H9 (cell line): ENCODE measurements around the gene UFM1. TPM values are rescaled to one million over a fixed set of nuclear protein-coding genes. Genes with fewer than 3 reads are reported as not detected.

Experiments
- DNase-seq: peaks from one replicate; pipeline ENCODE4 v3.0.0-alpha.2; 2017
- H2AFZ ChIP-seq: one replicate; pipeline ENCODE4 v1.6.1; 2013; ENCODE audit warnings: mild to moderate bottlenecking, low read length, control low read depth, moderate library complexity
- H2AK5ac ChIP-seq: 2 replicates; pipeline ENCODE4 v1.6.1; 2013; ENCODE audit warnings: low read length, control low read depth, mixed read lengths; ENCODE audit not compliant: insufficient read length
- H2BK120ac ChIP-seq: one replicate; pipeline ENCODE4 v1.6.1; 2013; ENCODE audit warnings: low read depth, mild to moderate bottlenecking, low read length, control low read depth, inconsistent platforms; ENCODE audit not compliant: poor library complexity, severe bottlenecking
- H2BK12ac ChIP-seq: 2 replicates; pipeline ENCODE4 v1.6.1; 2013; ENCODE audit warnings: low read length, control low read depth, mixed read lengths, low read depth; ENCODE audit not compliant: insufficient read length
- H2BK15ac ChIP-seq: 2 replicates; pipeline ENCODE4 v1.6.1; 2013; ENCODE audit warnings: low read depth, low read length, control low read depth
- H2BK20ac ChIP-seq: one replicate; pipeline ENCODE4 v1.6.1; 2013; ENCODE audit warnings: low read depth, mild to moderate bottlenecking, low read length, control low read depth, inconsistent platforms; ENCODE audit not compliant: poor library complexity, severe bottlenecking
- H2BK5ac ChIP-seq: 2 replicates; pipeline ENCODE4 v1.6.1; 2013; ENCODE audit warnings: low read length, control low read depth, mixed read lengths; ENCODE audit not compliant: insufficient read length
- H3K14ac ChIP-seq: 2 replicates; pipeline ENCODE4 v1.6.1; 2013; ENCODE audit warnings: low read length, control low read depth; ENCODE audit not compliant: insufficient read depth
- H3K18ac ChIP-seq: 2 replicates; pipeline ENCODE4 v1.6.1; 2013; ENCODE audit warnings: low read depth, mild to moderate bottlenecking, mixed read lengths, low read length, control low read depth; ENCODE audit not compliant: insufficient read length
- H3K23ac ChIP-seq: 2 replicates; pipeline ENCODE4 v1.6.1; 2013; ENCODE audit warnings: low read length, control low read depth, mixed read lengths, low read depth; ENCODE audit not compliant: insufficient read length
- H3K23me2 ChIP-seq: 2 replicates; pipeline ENCODE4 v1.6.1; 2013; ENCODE audit warnings: low read depth, mild to moderate bottlenecking, mixed read lengths, low read length, control low read depth; ENCODE audit not compliant: insufficient read length, poor library complexity, severe bottlenecking
- H3K27ac ChIP-seq: 2 replicates; pipeline ENCODE4 v1.5.1; 2013; ENCODE audit warnings: low read length, control low read depth, mixed read lengths, low read depth; ENCODE audit not compliant: insufficient read length
- H3K27me3 ChIP-seq: 2 replicates; pipeline ENCODE4 v1.6.1; 2013; ENCODE audit warnings: low read length, control low read depth, inconsistent platforms; ENCODE audit not compliant: insufficient read depth
- H3K4ac ChIP-seq: 2 replicates; pipeline ENCODE4 v1.6.1; 2013; ENCODE audit warnings: low read depth, mild to moderate bottlenecking, control low read depth, inconsistent platforms, low read length, moderate library complexity
- H3K4me1 ChIP-seq: 2 replicates; pipeline ENCODE4 v1.6.1; 2013; ENCODE audit warnings: low read length, control low read depth, inconsistent platforms; ENCODE audit not compliant: insufficient read depth
- H3K4me2 ChIP-seq: 2 replicates; pipeline ENCODE4 v1.6.1; 2013; ENCODE audit warnings: low read length, control low read depth, mixed read lengths; ENCODE audit not compliant: insufficient read length, insufficient read depth
- H3K56ac ChIP-seq: 2 replicates; pipeline ENCODE4 v1.6.1; 2013; ENCODE audit warnings: low read depth, mild to moderate bottlenecking, mixed read lengths, low read length, control low read depth; ENCODE audit not compliant: insufficient read length
- H3K79me1 ChIP-seq: 2 replicates; pipeline ENCODE4 v1.6.1; 2013; ENCODE audit warnings: low read depth, mild to moderate bottlenecking, moderate library complexity, low read length, control low read depth, inconsistent platforms; ENCODE audit not compliant: insufficient read depth, poor library complexity, severe bottlenecking
- H3K79me2 ChIP-seq: 2 replicates; pipeline ENCODE4 v1.6.1; 2013; ENCODE audit warnings: low read length, control low read depth, inconsistent platforms; ENCODE audit not compliant: insufficient read depth
- H3K9ac ChIP-seq: 2 replicates; pipeline ENCODE4 v1.6.1; 2013; ENCODE audit warnings: low read length, control low read depth, mixed read lengths; ENCODE audit not compliant: insufficient read length; ENCODE audit errors: extremely low read depth
- H3K9me3 ChIP-seq: one replicate; pipeline ENCODE4 v1.6.1; 2013; ENCODE audit warnings: low read depth, low read length, inconsistent platforms; ENCODE audit not compliant: control insufficient read depth
- H3T11ph ChIP-seq: one replicate; pipeline ENCODE4 v1.6.1; 2013; ENCODE audit warnings: mild to moderate bottlenecking, low read length, control low read depth, inconsistent platforms
- H4K20me1 ChIP-seq: one replicate; pipeline ENCODE4 v1.6.1; 2013; ENCODE audit not compliant: control insufficient read depth, insufficient read length, insufficient read depth
- H4K5ac ChIP-seq: 2 replicates; pipeline ENCODE4 v1.6.1; 2013; ENCODE audit warnings: low read depth, mild to moderate bottlenecking, mixed read lengths, low read length, control low read depth; ENCODE audit not compliant: insufficient read length
- H4K8ac ChIP-seq: replicated peaks from 2 replicates; pipeline ENCODE4 v1.6.1; 2013; ENCODE audit warnings: low read length, control low read depth, mixed read lengths, low read depth; ENCODE audit not compliant: insufficient read length
- H4K91ac ChIP-seq: 2 replicates; pipeline ENCODE4 v1.6.1; 2013; ENCODE audit warnings: low read depth, mild to moderate bottlenecking, moderate library complexity, mixed read lengths, low read length, control low read depth; ENCODE audit not compliant: insufficient read length
- H3K27ac Mint-ChIP-seq, 3 experiments: 2 replicates in 2 of 3; 3 replicates in 1 of 3; pipeline ENCODE4 v1.8.0; 2020 to 2021; ENCODE audit warnings: mixed read lengths in 3 of 3, mild to moderate bottlenecking in 1 of 3, moderate library complexity in 1 of 3
- H3K27me3 Mint-ChIP-seq: 2 replicates; pipeline ENCODE4 v1.8.0; 2021; ENCODE audit warnings: low read depth, mild to moderate bottlenecking, moderate library complexity, mixed read lengths
- H3K36me3 Mint-ChIP-seq, 3 experiments: 2 replicates in 2 of 3; 3 replicates in 1 of 3; pipeline ENCODE4 v1.8.0; 2020 to 2021; ENCODE audit warnings: low read depth in 3 of 3, mixed read lengths in 3 of 3; ENCODE audit not compliant: insufficient read depth in 1 of 3
- H3K4me1 Mint-ChIP-seq, 2 experiments: 2 replicates each; pipeline ENCODE4 v1.8.0; 2020; ENCODE audit warnings: mixed read lengths in 2 of 2
- H3K4me3 Mint-ChIP-seq, 2 experiments: 2 replicates in 1 of 2; 3 replicates in 1 of 2; pipeline ENCODE4 v1.8.0; 2020 to 2021; ENCODE audit warnings: mild to moderate bottlenecking in 2 of 2, mixed read lengths in 2 of 2, moderate library complexity in 1 of 2
- H3K9me3 Mint-ChIP-seq, 2 experiments: 2 replicates in 1 of 2; 3 replicates in 1 of 2; pipeline ENCODE4 v1.8.0; 2020; ENCODE audit warnings: mild to moderate bottlenecking in 2 of 2, mixed read lengths in 2 of 2, moderate library complexity in 1 of 2
- WGBS: extraction: QIAGEN DNeasy Blood & Tissue Kit; methylation state at CpG from one replicate; pipeline ENCODE4 v1.1.7; 2013; ENCODE audit warnings: missing lambda C conversion rate, low lambda C conversion rate, mixed read lengths; ENCODE audit not compliant: insufficient read length; ENCODE audit errors: extremely low coverage; 5-methylcytosine and 5-hydroxymethylcytosine counted together
- total RNA-seq: library from RNA; stranded (reverse); gene quantifications from 2 replicates; pipeline ENCODE4 v1.2.1, GENCODE V29; 2021
- TF ChIP-seq, protein P1 (sequence below): fragments of 200-600 bp; sonication (generic); conservative IDR thresholded peaks from 3 replicates; pipeline ENCODE4 v1.8.0; 2021; ENCODE audit warnings: antibody characterized with exemption, mild to moderate bottlenecking

Gene UFM1
- total RNA-seq, 1 experiment from 2014 or later: 57.3 TPM

GRCh38 chr13:38303816-38304320 is 45.8 kb upstream of the UFM1 start:
- no peaks in the 10 kb centered on the region for H3K79me2 ChIP-seq
- H3K4me1 Mint-ChIP-seq: no peaks in the 10 kb centered on the region
- H2BK5ac ChIP-seq: no peak overlapping the region
- TF ChIP-seq, protein P1, sequence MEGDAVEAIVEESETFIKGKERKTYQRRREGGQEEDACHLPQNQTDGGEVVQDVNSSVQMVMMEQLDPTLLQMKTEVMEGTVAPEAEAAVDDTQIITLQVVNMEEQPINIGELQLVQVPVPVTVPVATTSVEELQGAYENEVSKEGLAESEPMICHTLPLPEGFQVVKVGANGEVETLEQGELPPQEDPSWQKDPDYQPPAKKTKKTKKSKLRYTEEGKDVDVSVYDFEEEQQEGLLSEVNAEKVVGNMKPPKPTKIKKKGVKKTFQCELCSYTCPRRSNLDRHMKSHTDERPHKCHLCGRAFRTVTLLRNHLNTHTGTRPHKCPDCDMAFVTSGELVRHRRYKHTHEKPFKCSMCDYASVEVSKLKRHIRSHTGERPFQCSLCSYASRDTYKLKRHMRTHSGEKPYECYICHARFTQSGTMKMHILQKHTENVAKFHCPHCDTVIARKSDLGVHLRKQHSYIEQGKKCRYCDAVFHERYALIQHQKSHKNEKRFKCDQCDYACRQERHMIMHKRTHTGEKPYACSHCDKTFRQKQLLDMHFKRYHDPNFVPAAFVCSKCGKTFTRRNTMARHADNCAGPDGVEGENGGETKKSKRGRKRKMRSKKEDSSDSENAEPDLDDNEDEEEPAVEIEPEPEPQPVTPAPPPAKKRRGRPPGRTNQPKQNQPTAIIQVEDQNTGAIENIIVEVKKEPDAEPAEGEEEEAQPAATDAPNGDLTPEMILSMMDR: no peak
- H4K5ac ChIP-seq: no peak overlapping the region
- no peaks in the 10 kb centered on the region for H3K9me3 ChIP-seq
- H3K4me1 ChIP-seq: no peaks in the 10 kb centered on the region
- no peak overlapping the region for H2BK15ac ChIP-seq
- H4K20me1 ChIP-seq: no peaks in the 10 kb centered on the region
- H3K14ac ChIP-seq: no peak overlapping the region
- no peaks in the 10 kb centered on the region for H3K27me3 ChIP-seq
- no peak overlapping the region for H4K8ac ChIP-seq
- H3K23me2 ChIP-seq: no peaks in the 10 kb centered on the region
- H2AFZ ChIP-seq: no peak overlapping the region
- no peak overlapping the region for H2BK120ac ChIP-seq
- H3T11ph ChIP-seq: no peak overlapping the region
- H2BK20ac ChIP-seq: no peak overlapping the region
- H3K36me3 Mint-ChIP-seq: no peaks in the 10 kb centered on the region
- no peak overlapping the region for H3K18ac ChIP-seq
- H2AK5ac ChIP-seq: no peak overlapping the region
- no peak for DNase-seq
- no peak overlapping the region for H4K91ac ChIP-seq
- H3K4me2 ChIP-seq: no peak overlapping the region
- no peak overlapping the region for H3K23ac ChIP-seq
- H3K79me1 ChIP-seq: no peaks in the 10 kb centered on the region
- no CpG with 5 or more reads among the region's 2 CpGs for WGBS
- no peak overlapping the region for H3K9ac ChIP-seq
- no peak overlapping the region for H3K4me3 Mint-ChIP-seq
- H3K27ac Mint-ChIP-seq: no peak overlapping the region
- no peaks in the 10 kb centered on the region; a peak in 1 of 5 replicates for H3K9me3 Mint-ChIP-seq
- no peak overlapping the region for H3K56ac ChIP-seq
- H3K27me3 Mint-ChIP-seq: no peaks in the 10 kb centered on the region
- no peak overlapping the region for H3K4ac ChIP-seq
- H3K27ac ChIP-seq: no peak overlapping the region
- H2BK12ac ChIP-seq: no peak overlapping the region
